Testis (tissue), 3 donors: ENCODE results near the gene EHMT2. TPM values are rescaled to one million over a fixed set of nuclear protein-coding genes. Genes with fewer than 3 reads are reported as not detected.

Experiments
- DNase-seq: peaks from one replicate; pipeline ENCODE4 v3.0.0-alpha.2; 2019
- H3K27ac ChIP-seq, 2 donors: fragments of 200-600 bp; sonication (generic); one replicate each; pipeline ENCODE4 v1.5.1; 2019
- H3K27me3 ChIP-seq: fragments of 200-600 bp; sonication (generic); one replicate; pipeline ENCODE4 v1.5.1; 2019
- H3K36me3 ChIP-seq: fragments of 200-600 bp; sonication (generic); one replicate; pipeline ENCODE4 v1.5.1; 2017; ENCODE audit warnings: low read depth; ENCODE audit errors: missing control alignments
- H3K4me1 ChIP-seq: fragments of 200-600 bp; sonication (generic); one replicate; pipeline ENCODE4 v1.5.1; 2019
- H3K4me3 ChIP-seq, 2 donors: fragments of 200-600 bp; sonication (generic); one replicate each; pipeline ENCODE4 v1.5.1; 2017 to 2019
- H3K9me3 ChIP-seq: fragments of 200-600 bp; sonication (generic); one replicate; pipeline ENCODE4 v1.5.1; 2017
- CTCF ChIP-seq, 3 experiments: fragments of 450-650 bp in 2 of 3; fragments of 200-600 bp in 1 of 3; sonication (generic) in 1 of 3; IDR thresholded peaks; one replicate each; pipeline ENCODE4 v1.5.1; 2016 to 2019; ENCODE audit warnings: antibody characterized with exemption in 3 of 3, mild to moderate bottlenecking in 2 of 3, moderate library complexity in 1 of 3
- POLR2A ChIP-seq: fragments of 450-650 bp; IDR thresholded peaks from one replicate; pipeline ENCODE4 v1.6.1; 2017; ENCODE audit warnings: antibody characterized with exemption, mild to moderate bottlenecking, moderate library complexity
- WGBS, 2 donors: methylation state at CpG; one replicate each; pipeline ENCODE4 v1.1.5; 2018; 5-methylcytosine and 5-hydroxymethylcytosine counted together
- intact Hi-C: fragments of 100-400 bp; cut with DNase I; formaldehyde crosslinking; loops from one replicate; pipeline ENCODE4 v1.15.1; 2023; ENCODE audit warnings: low total_unique reads
- polyA plus RNA-seq: library from polyadenylated mRNA; stranded (reverse); fragments of 350-450 nt; fragmentation: Illumina TruSeq; extraction: RNeasy Lipid Tissue Mini Kit (QIAGEN cat#74804); gene quantifications from one replicate; pipeline ENCODE4 v1.2.3, GENCODE V29; 2014; ENCODE audit warnings: low read depth, low replicate concordance; ENCODE audit not compliant: insufficient read depth
- total RNA-seq, 2 donors: library from RNA; depleted of rRNA; stranded (reverse); fragments of >200 nt; gene quantifications; one replicate each; pipeline ENCODE4 v1.2.3, GENCODE V29; 2016

The EHMT2 gene
- total and polyA plus RNA-seq, 3 donors from 2014 or later: 82.2 to 106 (median 102) TPM

- H3K4me1 ChIP-seq: peaks cover 49% of the 10 kb centered on the region
- H3K27ac ChIP-seq: peak within 1 kb of the TSS; percentile 75 to 83
- TF ChIP-seq CTCF (IDR thresholded peaks at IDR 0.05): no peak
- no peak for TF ChIP-seq POLR2A
- peak; percentile 94 for DNase-seq
- no peaks in the 10 kb centered on the region for H3K36me3 ChIP-seq
- H3K9me3 ChIP-seq: no peaks in the 10 kb centered on the region
- peak within 1 kb of the TSS; percentile 58 to 64 for H3K4me3 ChIP-seq
- 0 to 1% methylated on average over 26 to 52 of the region's 77 CpGs for WGBS, 2 donors
- no peaks in the 10 kb centered on the region for H3K27me3 ChIP-seq
- intact Hi-C loops: no loop called here
Observed at GRCh38 chr6:31901953-31902643, 4.6 kb upstream of the EHMT2 start, which contains the start of gene ZBTB12. Gene ZBTB12 (minus strand): TSS chr6:31902086. CDS start chr6:31901305, 781 bp downstream.

- no peaks in the 10 kb centered on the region for H3K9me3 ChIP-seq
- peak; percentile 66 for DNase-seq
- H3K4me3 ChIP-seq: peak overlapping the region; percentile 58 to 64
- no peaks in the 10 kb centered on the region for H3K36me3 ChIP-seq
- peaks cover 51% of the 10 kb centered on the region for H3K4me1 ChIP-seq
- H3K27ac ChIP-seq: peak overlapping the region; percentile 61 to 83
- intact Hi-C loops: no loop called here
- WGBS, 2 donors: 0 to 1% methylated on average over 14 to 37 of the region's 45 CpGs
- TF ChIP-seq CTCF (IDR thresholded peaks at IDR 0.05): no peak
- TF ChIP-seq POLR2A: no peak
- no peaks in the 10 kb centered on the region for H3K27me3 ChIP-seq
Observed at GRCh38 chr6:31901415-31901952, 4.0 kb upstream of the EHMT2 start.

GRCh38 chr6:31900917-31901414 is 3.5 kb upstream of the EHMT2 start:
- peaks cover 51% of the 10 kb centered on the region for H3K4me1 ChIP-seq
- 0 to 8% methylated on average over 2 to 29 of the region's 29 CpGs for WGBS, 2 donors
- peak; percentile 29 for DNase-seq

GRCh38 chr6:31899882-31900722 is 2.6 kb upstream of the EHMT2 start:
- Histone ChIP-seq H3K9me3 (no peaks in the 10 kb centered on the region), H3K36me3 (no peaks in the 10 kb centered on the region), H3K27ac (peak overlapping the region in 1 of 2 donors; percentile 83), H3K4me1 (peaks cover 51% of the 10 kb centered on the region), H3K27me3 (no peaks in the 10 kb centered on the region), H3K4me3 (no peak overlapping the region)
- TF ChIP-seq CTCF (IDR thresholded peaks at IDR 0.05): no peak
- no peak for TF ChIP-seq POLR2A
- 54 to 66% methylated on average over 31 to 49 of the region's 49 CpGs for WGBS, 2 donors
- intact Hi-C loops: no loop called here
- no peak for DNase-seq

More at GRCh38 chr6:31900917-31901414, 3.5 kb upstream of the EHMT2 start:
- no peaks in the 10 kb centered on the region for H3K36me3 ChIP-seq
- H3K9me3 ChIP-seq: no peaks in the 10 kb centered on the region
- no peak for TF ChIP-seq CTCF (IDR thresholded peaks at IDR 0.05)
- no peak for TF ChIP-seq POLR2A
- no peaks in the 10 kb centered on the region for H3K27me3 ChIP-seq
- intact Hi-C loops: no loop called here
- peak overlapping the region; percentile 61 to 83 for H3K27ac ChIP-seq
- peak overlapping the region; percentile 58 to 64 for H3K4me3 ChIP-seq
